HG03139 (cell line): Measurements from ENCODE around the gene MUC15.
"Not testable (repeated sequence)": the region's sequence is repeated elsewhere in the genome, so short reads cannot be mapped to it uniquely, and the experiment has no call there.

Source experiments
- ATAC-seq: cut with Tn5 transposase; IDR thresholded peaks from one replicate; pipeline ENCODE4 v1.9.1; 2021; ENCODE audit not compliant: unreplicated experiment

MUC15 gene, protein sequence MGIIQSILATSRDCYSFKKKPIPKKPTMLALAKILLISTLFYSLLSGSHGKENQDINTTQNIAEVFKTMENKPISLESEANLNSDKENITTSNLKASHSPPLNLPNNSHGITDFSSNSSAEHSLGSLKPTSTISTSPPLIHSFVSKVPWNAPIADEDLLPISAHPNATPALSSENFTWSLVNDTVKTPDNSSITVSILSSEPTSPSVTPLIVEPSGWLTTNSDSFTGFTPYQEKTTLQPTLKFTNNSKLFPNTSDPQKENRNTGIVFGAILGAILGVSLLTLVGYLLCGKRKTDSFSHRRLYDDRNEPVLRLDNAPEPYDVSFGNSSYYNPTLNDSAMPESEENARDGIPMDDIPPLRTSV

DNA sequence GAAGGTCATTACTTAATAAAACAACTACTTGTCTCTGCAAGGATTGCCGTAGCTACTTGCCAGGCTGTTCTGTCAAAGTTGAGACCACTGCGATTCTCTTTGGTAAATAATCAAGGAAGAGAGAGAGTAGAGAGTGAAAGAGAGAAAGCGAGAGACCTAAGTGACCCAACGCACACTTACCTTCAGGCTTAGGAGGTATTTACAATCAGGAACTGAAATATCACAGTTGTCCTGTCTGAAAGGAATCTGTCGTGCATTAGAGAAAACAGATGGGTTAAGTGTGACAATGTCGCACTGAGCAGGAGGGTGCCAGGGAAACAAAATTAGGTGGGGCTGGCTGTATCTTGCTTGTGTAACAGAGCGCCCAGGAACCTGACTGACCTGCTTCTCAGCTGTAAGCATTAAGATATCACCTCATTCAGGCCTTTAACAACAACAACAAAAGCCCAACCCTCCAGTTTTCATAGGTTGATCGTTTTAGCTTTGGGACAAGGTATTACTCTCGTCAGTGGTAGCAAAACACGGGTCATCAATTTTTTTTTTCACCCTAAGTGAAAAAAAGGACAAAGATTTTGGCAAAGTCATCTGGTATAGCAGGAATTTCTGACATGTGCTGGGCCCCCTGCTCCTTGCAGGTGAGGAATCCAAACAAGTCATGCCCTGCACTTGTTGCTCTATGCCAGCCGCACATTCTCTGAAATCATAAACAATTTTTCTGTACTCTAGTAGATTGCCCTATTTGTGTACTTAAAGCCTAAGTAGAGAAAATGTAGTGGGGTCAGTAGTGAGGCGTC, at the start of gene MUC15:
MUC15 (minus strand) TSS at position 403 of the 794 bp plus-strand sequence. CDS start 5,169 bp downstream, outside the sequence.
- no peak for ATAC-seq

DNA sequence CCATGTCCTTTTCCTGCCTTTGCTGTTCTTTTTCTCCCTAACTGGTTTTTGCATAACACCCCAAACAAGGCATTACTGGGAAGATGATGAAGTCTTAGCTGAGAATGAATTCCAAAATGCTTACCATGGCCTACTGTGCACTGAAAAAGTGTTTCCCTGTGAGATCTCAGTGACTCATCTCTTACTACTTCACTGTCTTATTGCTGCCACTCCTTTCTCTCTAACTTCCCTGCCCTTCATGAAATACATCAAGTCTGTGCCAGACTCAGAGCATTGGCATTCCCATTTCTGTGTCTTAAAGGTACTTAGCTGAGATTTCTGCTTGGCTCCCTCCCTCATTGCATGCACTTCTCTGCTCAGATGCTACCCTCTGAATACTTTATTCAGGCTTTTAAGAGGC, 49.1 kb upstream of the MUC15 start:
- no peak for ATAC-seq

DNA sequence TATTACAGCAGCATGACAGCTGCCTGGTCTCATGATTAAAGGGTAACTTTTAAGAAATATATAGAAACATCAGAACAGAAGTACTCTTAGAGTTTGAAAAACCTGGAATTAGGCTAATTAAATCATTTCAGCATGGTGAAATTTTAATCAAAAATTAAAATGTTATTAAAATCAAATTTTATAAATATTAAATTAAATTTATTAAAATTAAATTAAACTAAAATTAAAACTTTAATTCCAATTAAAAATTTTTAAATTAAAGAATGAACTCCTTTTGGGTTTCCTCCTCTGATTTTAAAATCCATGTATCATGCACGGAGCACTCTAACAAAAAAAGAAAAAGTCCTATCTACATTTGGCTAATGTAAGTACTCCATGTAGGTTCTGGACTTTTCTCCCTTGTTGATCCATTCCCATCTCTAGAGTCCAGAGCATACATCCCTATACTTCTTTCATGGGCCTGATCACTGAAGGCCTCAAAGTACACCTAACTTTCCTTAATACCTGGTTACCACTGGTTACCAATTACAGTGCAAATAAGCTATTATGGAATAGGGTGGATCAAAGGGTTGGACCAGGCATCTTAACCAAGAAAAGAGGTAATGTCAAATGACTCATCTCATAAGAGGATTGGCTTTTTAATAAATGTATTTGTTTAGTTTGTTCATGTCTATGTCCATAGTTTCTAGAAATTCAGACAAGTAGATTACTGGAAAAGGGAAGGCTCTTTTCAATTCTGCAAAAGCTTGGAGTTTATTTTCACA, 48.4 kb upstream of the MUC15 start:
- no peak for ATAC-seq

DNA sequence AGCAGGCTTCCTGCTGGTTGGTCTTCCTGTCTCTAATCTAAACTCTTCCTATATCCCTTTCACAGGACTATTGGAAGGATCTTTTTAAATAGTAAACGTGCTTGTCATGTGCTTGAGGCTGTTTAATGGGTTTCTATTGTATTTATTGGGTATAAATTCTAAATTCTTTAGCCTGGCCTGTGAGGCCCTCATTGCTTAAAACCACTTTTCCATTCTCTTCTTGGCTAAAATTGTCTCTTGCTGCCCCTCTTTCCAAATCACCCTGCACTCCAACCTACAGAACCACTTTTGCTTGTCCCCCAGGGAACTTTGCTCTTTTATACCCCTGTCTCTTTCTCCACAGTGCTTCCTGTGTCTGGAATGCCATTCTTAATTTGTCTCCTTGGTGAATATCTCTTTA, 46.4 kb upstream of the MUC15 start:
- no peak for ATAC-seq

DNA sequence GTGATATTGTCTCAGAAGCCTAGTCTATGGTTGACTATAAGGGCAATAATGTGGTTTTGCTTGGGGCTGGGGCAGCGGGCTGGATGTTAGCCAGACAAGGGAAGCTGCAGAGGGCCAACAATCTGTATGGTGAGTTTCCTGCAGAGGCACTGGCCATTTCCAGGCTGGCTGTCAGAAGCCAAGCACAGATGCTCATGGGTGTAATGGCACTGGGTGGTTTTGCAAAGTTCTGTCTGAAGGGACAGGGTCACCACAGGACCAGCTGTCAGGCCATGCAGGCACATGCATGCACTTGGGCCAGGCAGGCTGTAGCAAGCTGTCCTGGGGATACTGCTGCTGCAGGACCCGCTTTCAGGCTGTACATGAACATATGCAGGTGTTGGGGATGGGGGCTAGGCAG, 41.7 kb upstream of the MUC15 start:
- no peak for ATAC-seq

DNA sequence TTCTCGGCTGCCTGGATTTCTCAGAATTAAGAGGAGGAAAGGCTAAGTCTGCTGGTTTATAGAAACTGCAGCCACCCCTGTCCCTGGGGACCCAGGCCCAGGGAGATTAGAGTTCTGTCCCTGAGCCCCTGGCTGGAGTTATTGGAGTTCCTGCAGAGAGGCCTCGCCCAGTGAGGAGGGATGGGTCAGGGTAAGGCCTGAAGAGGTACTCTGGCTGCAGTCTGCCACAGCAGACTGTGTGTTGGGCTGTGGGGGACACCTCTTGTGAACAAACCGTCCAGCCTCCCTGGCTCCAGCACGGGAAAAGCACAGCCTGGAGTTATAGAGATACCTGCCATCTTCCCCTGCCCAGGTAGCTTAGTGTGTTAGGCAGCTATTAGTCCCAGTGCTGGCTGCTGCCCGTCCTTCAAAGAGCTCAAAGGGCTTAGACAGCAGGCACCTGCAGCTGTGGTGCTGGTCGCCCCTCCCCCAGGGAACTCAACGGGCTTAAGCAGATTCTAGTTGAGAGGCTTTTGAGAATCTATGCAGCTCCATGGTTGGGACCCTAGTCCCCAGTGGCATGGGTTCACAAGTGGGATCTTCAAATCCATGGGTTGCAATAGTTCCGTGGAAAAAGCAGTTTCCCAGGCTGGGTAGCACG, 36.6 kb upstream of the MUC15 start:
- ATAC-seq: no peak

DNA sequence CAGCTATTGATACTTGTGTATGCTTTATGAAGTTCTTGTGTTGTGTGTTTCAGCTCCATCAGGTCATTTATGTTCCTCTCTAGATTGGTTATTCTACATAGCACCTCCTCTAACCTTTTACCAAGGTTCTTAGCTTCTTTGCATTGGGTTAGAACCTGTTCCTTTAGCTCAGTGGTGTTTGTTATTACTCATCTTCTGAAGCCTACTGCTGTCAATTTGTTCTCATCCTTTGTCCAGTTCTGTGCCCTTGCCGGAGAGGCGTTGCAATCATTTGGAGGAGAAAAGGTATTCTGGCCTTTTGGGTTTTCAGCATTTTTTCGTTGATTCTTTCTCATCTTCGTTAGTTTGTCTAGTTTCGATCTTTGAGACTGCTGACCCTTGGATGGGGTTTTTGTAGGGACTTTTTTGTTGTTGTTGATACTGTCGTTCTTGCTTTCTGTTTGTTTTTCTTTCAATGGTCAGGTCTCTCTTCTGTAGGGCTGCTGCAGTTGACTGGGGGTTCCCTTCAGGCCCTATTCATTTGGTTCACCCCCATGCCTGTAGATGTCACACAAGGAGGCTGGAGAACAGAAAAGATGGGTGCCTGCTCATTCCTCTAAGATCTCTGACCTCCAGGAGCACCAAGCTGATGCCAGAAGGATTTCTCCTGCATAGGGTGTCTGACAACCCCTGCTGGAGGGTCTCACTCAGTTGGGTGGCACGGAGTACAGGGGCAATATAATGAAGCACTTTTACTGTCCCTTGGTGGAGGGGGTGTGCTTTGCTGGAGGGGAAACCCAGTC, 35.9 kb upstream of the MUC15 start:
- no peak for ATAC-seq

DNA sequence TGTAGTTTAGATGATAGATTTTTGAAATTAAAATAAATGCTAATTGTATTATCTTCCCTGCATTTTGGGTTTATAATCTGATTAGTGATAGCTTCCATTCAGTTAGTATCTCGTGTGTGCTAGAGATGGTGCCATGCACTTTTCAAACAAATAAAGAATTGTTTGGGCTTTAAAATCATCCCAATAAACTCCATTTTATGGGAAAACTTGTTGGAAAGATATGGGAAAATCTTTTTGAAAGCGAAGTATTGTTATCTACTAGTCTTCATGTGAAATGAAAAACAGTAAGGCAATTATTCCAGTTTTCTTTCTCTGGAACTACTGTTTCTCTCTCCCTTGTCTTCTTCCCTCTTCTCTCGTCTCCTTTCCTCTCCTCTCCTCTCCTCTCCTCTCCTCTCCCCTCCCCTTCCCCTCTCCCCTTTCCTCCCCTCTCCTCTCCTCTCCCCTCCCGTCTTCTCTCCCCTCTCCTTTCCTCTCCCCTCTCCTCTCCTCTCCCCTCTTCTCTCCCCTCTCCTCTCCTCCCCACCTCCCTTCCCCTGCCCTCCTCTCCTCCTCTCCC, 27.9 kb upstream of the MUC15 start:
- no peak for ATAC-seq

DNA sequence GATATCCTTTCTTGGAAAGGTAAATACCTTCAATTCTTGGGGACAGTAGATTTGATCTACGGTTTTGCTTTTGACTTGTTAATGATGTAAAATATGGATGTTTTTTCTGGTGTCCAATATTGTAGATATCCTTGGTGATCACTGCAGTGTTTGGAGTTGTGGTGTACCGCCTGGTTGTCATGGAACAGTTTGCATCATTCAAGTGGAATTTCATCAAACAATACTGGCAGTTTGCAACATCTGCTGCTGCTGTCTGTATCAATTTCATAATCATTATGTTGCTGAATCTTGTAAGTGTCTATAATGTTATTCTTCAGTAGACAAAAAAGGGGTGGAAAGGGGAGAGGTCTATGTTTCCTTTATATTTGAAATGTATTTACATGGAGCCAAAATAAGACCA, 27.4 kb upstream of the MUC15 start:
- ATAC-seq: no peak

DNA sequence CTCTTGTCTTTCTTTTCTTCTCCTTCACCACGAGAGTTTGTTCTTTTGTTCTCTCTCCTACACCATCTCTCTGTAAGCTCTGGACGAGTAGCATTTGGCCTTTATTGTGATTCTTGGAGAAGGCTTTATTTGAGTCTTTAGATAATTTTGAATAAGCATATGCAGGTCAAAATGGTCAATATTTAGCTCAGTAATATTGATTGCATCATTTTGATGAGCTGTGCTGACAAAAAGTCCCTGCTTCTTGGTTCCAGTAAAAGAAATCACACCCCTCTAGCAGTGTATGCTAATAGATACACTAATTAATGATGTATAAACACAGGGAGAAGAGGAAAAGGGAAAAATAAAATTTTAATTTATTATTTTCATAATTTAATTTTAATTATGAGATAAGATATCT, 25.8 kb upstream of the MUC15 start:
- no peak for ATAC-seq

DNA sequence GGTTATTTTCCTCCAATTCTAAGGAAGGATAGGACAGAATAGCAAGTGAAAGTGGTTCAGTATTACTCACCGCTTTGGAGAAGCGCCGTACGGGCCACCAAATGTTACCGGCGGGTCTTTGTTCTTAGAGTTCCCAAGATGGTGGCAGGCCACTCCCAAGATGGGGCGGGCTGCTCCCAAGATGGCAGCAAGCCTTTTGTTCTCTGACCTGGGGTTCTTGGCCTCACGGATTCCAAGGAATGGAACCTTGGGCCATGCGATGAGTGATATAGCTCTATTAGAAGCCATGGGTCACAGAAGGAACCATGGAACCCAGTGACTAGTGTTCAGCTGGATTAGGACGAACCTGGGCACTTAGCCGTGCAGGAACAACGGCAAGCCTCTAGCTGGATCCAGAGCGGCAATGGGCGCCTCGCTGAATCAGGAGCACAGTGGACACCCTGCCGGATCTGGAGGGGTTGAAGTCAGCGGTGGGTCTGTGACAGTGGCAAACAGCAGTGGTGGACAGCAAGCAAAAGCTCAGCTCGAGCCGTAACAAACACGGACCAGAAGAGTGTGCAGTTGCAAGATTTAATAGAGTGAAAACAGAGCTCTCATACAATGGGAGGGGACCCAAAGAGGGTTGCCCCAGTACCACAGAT, 25.1 kb upstream of the MUC15 start:
- not testable (repeated sequence) for ATAC-seq

DNA sequence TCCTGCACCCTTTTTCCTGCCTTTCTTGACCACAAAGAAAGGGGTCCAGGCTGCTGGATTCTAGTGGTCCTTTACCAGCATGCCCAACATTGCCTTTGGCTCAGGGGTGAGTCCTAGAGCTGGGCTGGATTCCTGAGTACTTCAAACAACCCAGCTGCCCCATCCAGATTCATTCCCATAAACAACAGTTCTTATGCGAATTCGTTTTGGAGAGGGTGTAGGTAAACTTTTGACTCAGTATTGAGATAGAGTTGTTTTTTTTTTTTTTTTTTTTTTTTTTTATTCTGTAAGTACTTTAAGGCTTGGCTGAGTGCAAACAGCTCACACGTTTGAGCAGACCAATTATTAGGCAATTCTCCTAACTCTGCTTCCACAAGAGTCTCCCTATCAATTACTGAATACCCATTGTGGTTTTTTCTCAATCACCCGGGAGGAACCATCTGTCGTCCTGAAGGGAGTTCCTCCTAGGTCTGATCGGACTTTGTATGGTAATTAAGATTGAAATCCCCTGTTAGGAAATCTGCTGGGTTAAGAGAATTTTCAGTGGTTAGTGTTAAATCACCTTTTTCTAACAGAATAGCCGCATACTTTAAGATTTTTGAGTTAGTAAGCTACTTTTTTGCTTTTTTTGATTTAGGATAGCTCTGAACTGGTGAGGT, 23.3 kb upstream of the MUC15 start:
- not testable (repeated sequence) for ATAC-seq

DNA sequence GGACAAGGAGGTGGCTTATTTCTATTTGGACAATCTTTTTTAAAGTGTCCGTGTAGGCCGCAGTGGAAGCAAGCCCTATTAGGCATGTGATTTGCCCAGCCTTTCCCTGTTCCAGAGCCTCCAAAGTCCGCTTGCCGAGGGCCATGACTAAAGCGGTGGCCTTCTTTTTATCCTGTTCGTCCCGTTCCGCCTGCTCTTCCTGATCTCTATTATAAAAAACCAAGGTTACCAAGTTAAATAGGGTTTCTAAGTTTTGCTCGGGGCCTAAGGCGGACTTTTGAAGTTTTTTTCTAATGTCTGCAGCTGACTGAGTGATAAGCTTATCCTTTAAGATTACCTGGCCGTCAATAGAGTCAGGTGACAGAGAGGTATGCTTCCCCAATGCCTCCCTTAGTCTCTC, 21.6 kb upstream of the MUC15 start:
- ATAC-seq: no peak

DNA sequence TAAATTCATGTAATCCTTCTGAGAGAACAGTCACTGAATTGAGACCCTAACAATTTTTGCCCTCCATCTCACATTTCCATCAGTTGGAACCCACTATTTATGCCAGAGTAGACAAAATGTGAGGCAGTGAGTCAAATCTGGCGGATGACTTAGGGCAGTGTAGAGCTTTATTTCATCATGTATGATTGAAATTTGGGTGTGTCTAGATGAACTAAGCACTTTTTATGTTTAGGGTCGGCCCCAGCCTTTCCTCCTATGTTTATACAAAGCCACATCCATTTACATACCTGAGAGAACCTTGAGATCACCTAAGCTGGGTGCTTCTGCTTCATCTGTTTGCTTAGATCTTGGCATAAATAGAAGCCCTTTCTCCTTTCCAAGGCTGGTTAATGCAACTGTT, 15.0 kb upstream of the MUC15 start:
- no peak for ATAC-seq

DNA sequence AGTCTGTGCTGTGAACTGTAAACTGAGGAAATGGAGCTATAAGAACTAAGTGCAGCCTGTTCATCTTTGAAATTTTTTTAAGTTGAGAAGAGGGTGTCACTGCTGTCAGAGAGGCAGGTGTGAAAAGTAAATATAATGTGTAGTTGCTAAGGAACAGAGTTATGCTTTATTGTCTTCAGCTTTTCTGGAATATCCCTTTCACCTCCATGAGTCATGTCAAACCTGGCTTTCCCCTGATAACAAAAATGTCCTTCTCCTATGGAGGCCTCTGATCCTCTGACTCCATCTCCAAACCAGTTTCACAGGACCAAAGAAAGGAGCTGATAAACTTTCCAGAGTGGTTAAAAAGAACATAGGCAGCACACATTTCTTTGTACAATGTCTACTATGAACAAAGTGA, 12.8 kb upstream of the MUC15 start:
- no peak for ATAC-seq

DNA sequence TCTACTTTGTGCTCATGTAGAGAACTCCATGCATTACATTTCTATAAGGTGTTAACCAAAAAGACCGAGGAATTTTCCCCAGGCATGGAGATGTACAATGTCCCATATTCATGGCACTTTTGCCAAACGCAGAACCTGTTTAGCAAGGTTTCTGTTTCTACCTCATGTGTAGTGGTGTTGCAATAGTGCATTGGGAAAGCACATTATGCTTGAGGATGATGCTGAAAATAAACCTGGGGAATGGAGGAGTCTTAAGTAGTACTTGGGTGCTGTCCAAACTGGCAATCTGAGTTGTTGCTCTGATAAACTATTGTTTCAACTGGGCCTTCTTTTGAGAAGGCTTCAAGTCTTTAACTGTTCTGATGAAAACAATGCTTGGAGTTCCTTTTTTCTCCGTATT, 11.5 kb upstream of the MUC15 start:
- no peak for ATAC-seq

DNA sequence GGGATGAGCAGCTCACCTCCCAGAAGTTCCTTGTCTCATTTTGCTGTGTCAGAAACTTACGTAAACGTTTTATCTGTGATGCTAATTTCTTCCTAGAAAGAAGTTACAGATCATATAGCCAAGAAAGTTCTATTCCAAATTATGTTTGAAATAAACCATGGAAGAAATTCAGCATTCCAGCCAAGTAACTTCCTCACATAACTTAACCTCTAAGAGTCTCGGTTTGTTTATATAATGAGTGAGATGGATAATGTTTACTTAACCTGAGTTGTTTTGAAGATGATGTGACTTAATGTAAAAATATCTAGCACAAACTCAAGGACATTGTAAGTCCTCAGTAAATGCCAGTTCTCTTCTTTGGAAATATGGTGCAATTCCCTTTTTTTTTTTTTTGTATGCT, 8.9 kb upstream of the MUC15 start:
- ATAC-seq: no peak

DNA sequence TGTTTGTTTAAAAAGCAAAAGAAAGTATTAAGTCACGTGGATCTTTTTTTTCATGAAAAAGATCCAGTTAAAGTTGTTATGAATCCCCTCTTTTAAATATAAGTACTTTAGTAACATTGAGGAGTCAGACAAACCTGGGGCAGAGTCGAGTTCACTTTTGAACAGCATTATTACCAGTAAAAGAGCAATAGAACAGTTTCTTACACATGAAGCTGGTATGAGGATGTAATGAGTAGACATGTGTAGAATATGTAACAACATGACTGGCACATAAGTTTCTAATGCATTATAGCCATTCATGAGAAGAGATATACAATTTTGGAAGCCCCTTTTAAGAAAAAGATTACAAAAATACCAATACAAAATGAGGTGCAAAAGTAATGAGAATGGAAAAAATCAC, 7.6 kb upstream of the MUC15 start:
- no peak for ATAC-seq

DNA sequence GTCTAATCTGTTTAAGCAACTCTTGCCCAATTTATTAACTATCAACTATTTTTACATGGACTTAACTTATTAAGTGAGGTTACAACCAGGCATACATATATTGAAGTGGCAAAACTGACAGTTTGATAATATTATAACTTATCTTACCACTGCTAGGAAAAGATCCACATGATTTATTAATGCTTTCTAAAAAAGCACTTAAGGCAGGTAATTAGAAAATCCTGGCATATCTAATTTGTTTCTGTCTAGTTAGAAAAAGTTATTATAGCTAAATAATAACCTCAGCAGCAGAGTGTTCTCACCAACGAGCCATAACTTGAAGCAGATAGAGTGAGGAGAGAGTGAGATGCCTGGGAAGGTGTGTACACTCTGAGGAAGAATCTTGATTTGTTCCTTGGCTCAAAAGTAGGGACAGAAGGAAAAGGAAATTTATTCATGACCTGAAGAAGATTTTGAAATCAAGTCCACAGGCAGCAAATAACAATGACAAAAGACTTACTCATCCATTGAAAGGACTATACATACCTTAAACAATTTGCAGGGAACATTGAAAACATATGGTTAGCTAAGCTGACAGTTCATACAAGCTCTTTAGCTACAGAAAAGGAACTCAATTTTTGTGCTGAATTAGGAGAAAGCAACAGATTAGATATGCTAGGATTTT, 7.1 kb upstream of the MUC15 start:
- ATAC-seq: no peak
